8988T (cell line): ENCODE data around the gene PTPN1.
A peak's percentile ranks its signal among the peaks of the same experiment; 100 is the strongest.
"Not testable (repeated sequence)": the region's sequence is repeated elsewhere in the genome, so short reads cannot be mapped to it uniquely, and the experiment has no call there.

Source experiments
- DNase-seq: peaks from one replicate; pipeline ENCODE4 v3.0.0; 2011

The PTPN1 gene

GRCh38 chr20:50620459-50620858 is 110.3 kb downstream of the PTPN1 start:
- not testable (repeated sequence) for DNase-seq

DNA sequence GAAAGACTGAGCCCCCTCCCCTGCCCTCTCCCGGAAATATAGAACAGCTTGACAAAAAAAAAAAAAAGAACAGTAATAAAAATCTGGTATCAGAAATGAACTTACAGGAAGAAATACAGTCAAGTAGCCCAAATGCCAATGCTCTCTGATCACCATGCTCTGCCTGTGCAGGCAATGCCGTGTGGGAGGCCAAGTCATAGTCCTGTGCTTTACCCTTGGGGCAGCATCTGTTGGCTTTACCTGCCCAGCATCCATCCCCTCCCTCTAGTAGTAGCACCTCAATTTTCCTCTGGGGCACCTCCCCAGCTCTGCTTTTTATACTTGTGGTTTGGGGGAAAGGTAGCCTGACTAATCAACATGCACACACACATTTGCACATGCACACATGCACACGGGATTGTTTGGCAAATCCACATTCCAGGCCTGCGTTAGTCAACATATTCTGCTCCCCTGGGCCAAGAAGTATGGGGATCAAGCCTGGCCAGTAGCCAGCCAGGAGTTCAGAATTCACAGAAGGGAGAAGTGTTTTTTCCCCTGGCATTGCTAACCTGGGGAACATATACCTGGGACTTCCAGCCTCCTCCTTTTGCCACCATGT is 111.0 kb downstream of the PTPN1 start:
- DNase-seq, result no peak

- no peak for DNase-seq
Measured at GRCh38 chr20:50624351-50625016, 114.3 kb downstream of the PTPN1 start.

- peak; percentile 71 for DNase-seq
Measured at GRCh38 chr20:50625986-50626677, 115.9 kb downstream of the PTPN1 start.

DNA sequence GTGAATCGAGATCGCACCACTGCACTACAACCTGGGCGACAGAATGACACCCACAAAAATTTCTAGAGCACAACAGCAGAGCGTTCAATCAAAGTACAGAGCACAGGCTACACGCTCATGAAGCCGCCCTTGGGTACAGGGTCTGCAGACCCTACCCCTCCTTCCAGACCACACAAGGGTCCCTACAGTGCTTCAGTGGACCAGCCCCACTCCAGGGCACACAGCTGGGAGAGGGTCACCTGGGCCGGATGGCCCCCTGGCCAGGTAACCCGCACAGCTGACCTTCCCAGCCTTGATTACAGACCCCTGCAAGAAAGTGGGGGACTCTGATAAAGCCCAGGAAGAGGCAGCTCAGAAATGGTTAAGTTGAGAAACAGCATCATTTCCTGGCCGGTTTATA is 117.6 kb downstream of the PTPN1 start:
- no peak for DNase-seq

DNA sequence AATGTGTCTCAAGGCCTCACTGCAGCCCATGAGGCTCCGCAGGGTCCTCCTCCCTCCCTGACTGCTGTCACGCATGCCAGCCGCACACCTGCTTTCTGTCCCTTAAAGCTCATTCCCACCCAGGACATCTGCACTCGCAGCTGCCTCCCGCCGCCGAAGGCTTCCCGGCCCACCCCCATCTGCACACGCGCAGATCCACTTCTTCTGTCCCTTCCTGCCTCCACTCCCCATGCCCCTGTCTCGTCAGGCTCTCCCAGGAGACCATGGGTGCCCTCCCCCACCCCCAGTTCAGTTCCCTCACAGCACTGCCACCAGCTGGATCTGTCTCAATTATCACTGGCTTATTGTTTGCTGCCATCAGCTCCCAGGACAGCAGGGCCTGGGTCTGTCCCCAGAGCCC is 118.1 kb downstream of the PTPN1 start:
- no peak for DNase-seq

DNA sequence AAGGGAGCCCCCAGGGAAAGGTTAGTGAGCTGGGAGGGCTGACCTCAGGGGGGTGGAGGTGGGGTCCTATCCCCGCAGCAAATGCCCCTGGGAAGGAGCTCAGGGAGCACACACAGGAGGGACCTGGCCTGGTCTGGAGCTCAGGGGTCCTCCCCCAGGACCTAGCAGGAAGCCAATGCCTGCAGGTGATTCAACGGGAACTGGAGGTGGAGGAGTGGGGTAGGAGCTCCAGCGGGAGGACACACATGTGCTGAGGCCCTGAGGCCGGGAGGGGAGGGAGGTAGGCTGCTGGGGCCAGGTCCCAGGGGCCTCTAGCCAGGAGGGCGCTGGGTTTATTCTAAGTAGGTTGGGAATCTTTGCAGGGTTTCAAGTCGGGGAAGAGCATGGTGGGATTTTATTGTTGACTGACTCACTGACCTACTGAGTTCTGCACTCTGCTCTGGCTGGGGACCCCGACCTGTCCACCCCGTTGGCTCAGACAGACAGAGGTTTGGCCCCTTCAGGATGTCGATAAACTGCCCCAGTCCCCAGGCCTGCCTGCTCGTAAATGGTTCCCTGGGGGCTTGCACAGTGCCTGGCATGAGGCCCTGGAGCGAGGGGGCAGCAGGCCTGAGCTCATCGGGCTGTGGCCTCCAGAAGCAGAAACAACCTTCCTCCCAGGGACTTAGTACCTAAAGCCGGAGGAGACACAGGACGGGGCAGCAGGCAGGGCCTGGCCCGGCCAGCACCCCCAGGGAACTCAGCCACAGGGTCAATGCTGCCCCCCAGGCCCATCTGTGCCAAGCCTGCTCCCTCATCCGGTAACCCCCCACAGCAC is 118.9 kb downstream of the PTPN1 start:
- DNase-seq, result no peak

DNA sequence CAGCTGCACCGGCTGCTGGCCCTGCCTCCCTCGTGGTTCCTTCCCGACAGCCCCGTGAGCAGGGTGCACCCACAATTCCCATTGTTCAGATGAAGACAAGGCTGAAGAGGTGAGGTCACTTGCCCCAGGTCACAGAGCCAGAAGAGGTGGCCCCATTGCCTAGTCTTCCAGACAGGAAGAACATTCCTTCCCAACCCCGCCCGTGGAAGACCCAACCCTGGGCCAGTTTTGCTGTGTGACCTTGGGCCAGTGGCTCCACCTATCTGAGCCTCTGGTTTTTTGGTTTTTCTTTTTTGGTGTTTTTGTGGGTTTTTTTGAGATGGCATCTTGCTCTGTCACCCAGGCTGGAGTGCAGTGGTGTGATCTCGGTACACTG is 119.5 kb downstream of the PTPN1 start:
- no peak for DNase-seq

DNA sequence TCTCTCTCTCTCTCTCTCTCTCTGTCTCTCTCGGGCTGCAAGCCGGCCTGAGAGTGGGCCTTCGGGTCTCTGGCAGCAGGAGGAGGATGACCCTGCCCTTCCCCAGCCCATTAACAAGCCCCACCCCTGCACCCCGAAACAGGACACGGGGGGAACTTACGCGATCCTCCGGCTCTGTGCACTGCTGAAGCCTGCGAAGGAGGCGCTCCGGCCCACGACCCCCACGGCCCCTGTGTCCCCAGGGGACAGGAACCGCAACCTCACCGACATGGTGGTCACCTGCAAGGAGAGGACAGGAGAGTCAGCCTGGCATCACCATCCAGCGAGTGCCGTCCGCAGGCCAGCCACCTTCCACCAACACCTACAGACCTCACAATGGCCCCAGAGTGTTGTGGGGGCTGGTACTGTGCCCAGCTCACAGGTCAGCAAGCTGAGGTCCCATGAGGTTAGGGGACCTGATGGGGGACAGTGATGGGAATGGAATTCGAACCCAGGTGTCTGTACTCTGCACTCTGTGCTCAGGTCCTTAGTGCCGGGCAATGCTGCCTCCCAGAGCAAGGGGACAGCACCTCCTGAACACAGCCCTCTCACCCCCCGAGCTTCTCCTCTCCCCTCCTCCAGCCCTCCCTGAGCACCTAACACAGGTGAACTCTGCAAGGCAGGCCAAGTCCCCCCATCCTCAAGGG is 120.5 kb downstream of the PTPN1 start:
- DNase-seq, result peak; percentile 11

DNA sequence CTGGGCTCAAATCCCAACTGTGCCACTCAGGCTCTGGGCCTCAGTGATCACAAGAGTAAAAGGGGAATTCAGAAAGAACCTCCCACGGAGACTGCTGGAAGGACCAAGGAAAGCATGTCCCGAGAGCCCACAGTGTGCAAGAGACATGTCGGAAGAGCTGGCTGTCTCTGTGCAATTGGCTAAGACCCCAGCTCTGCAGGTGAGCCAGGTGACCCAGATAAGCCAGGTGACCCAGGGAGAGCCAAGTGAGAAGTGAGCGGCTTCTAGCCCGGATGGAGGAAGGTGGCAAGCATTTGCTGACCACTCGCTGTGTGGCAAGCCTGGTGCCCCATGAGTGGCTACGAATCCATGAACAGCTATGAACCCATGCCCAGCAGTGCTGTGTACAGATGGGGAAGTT is 122.1 kb downstream of the PTPN1 start:
- peak; percentile 13 for DNase-seq

DNA sequence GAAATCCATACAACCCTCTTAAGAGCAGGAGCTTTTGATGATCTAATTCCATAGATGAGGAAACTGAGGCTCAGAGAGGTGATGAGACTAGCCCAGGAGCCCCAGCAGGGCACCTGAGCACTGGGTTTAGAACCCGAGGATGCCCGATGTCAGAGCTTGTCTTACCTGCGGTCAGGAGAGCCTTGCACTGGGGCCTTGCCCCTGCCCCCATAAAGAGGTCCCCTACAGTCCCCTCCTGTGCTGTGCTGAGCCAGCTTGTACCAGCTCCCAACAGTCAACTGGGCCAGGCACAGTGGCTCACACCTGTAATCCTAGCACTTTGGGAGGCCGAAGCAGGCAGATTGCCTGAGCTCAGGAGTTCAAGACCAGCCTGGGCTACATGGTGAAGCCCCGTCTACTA is 122.5 kb downstream of the PTPN1 start:
- DNase-seq, result peak; percentile 5

- DNase-seq, result no peak
Measured at GRCh38 chr20:50633361-50633760, 123.2 kb downstream of the PTPN1 start.

- peak; percentile 7 for DNase-seq
Measured at GRCh38 chr20:50634191-50634590, 124.0 kb downstream of the PTPN1 start.
